Measurements from ENCODE around the gene SYT1. TPM values are rescaled to one million over a fixed set of nuclear protein-coding genes. Genes with fewer than 3 reads are reported as not detected.

The SYT1 gene
- total RNA-seq, 6 donors from 2014 or later, result 0.52 to 0.67 (median 0.59) TPM; not detected in 3

GRCh38 chr12:79140711-79141110, 276.1 kb downstream of the SYT1 start:
- no peak for ATAC-seq (ENCODE audit: low FRiP score in 2 of 2)

DNA sequence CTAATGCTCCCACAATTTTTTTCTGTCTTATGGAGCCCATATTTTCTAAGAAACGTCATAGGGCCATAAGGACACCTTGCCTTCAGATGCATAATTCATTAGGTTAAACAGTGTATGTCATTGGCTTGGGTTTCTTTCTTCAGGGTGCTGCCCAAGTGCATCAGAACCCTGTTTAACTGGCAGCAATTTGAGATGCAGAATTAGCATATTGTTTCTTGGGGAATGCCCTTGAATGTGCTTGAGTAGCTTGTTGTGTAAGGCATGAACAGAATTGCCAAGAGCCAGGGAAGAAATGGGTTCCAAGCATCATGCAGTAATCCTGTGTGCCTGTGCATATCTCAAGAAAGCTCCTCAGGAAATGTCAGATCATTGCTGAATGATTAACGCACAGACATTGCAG, 277.2 kb downstream of the SYT1 start:
- WGBS, 2 donors, result 81 to 82% methylated on average over 2 of the region's 2 CpGs
- no peaks in the 10 kb centered on the region for H3K4me1 ChIP-seq
- H3K9me3 ChIP-seq, result no peaks in the 10 kb centered on the region
- H3K27me3 ChIP-seq, result no peaks in the 10 kb centered on the region
- no peaks in the 10 kb centered on the region for H3K36me3 ChIP-seq
- no peak overlapping the region for H3K4me3 ChIP-seq
- ATAC-seq (ENCODE audit: low FRiP score in 2 of 2), result no peak
- H3K27ac ChIP-seq, result no peak overlapping the region
- DNase-seq, result no peak
- TF ChIP-seq EP300 (IDR thresholded peaks at IDR 0.05), result no peak
- TF ChIP-seq POLR2AphosphoS5 (IDR thresholded peaks at IDR 0.05), result no peak
- TF ChIP-seq POLR2A (IDR thresholded peaks at IDR 0.05), result no peak
- TF ChIP-seq, protein P1, sequence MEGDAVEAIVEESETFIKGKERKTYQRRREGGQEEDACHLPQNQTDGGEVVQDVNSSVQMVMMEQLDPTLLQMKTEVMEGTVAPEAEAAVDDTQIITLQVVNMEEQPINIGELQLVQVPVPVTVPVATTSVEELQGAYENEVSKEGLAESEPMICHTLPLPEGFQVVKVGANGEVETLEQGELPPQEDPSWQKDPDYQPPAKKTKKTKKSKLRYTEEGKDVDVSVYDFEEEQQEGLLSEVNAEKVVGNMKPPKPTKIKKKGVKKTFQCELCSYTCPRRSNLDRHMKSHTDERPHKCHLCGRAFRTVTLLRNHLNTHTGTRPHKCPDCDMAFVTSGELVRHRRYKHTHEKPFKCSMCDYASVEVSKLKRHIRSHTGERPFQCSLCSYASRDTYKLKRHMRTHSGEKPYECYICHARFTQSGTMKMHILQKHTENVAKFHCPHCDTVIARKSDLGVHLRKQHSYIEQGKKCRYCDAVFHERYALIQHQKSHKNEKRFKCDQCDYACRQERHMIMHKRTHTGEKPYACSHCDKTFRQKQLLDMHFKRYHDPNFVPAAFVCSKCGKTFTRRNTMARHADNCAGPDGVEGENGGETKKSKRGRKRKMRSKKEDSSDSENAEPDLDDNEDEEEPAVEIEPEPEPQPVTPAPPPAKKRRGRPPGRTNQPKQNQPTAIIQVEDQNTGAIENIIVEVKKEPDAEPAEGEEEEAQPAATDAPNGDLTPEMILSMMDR (IDR thresholded peaks at IDR 0.05), result no peak

More at GRCh38 chr12:79140711-79141110, 276.1 kb downstream of the SYT1 start:
- Histone ChIP-seq H3K36me3 (no peaks in the 10 kb centered on the region), H3K27ac (no peak overlapping the region), H3K4me1 (no peaks in the 10 kb centered on the region), H3K4me3 (no peak overlapping the region), H3K9me3 (no peaks in the 10 kb centered on the region), H3K27me3 (no peaks in the 10 kb centered on the region)
- DNase-seq, result no peak
- TF ChIP-seq, protein P1 (IDR thresholded peaks at IDR 0.05), result no peak
- TF ChIP-seq POLR2A (IDR thresholded peaks at IDR 0.05) (no peak), EP300 (IDR thresholded peaks at IDR 0.05) (no peak), POLR2AphosphoS5 (IDR thresholded peaks at IDR 0.05) (no peak)
- 72 to 76% methylated on average over 1 of the region's 1 CpG for WGBS, 2 donors

DNA sequence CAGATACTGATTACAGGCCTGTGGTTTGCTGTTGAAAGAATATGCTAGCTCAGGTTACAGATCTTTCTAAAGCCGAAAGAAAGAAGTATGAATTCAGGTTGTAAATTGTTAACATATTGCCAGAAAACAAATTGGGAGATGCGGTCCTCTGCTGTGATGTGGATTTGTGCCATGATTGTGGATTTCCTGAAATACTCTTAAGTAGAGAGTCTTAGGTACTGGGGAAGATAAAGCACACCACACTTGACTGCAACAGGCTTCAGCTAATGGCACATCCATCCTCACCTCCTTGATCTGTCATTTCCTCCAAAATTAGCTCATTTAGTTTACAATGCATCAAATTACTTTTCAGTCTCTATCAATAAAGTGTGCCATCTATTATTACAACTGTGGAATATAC, 279.2 kb downstream of the SYT1 start:
- 83 to 91% methylated on average over 2 of the region's 2 CpGs for WGBS, 2 donors
- no peaks in the 10 kb centered on the region for H3K36me3 ChIP-seq
- ATAC-seq (ENCODE audit: low FRiP score in 2 of 2), result no peak
- no peaks in the 10 kb centered on the region for H3K9me3 ChIP-seq
- TF ChIP-seq, protein P1 (IDR thresholded peaks at IDR 0.05), result no peak
- TF ChIP-seq POLR2A (IDR thresholded peaks at IDR 0.05) (no peak), POLR2AphosphoS5 (IDR thresholded peaks at IDR 0.05) (no peak), EP300 (IDR thresholded peaks at IDR 0.05) (no peak)
- H3K4me1 ChIP-seq, result no peaks in the 10 kb centered on the region
- H3K27ac ChIP-seq, result no peak overlapping the region
- no peaks in the 10 kb centered on the region for H3K27me3 ChIP-seq
- H3K4me3 ChIP-seq, result no peak overlapping the region
- no peak for DNase-seq

- 66 to 73% methylated on average over 2 of the region's 2 CpGs for WGBS, 2 donors
- Histone ChIP-seq H3K4me1 (peaks cover 0 to 4% (median 0%) of the 10 kb centered on the region in 4 donors), H3K36me3 (no peaks in the 10 kb centered on the region), H3K27me3 (no peaks in the 10 kb centered on the region), H3K4me3 (no peak overlapping the region), H3K27ac (no peak overlapping the region), H3K9me3 (no peaks in the 10 kb centered on the region)
- DNase-seq (no peak), ATAC-seq (ENCODE audit: low FRiP score in 2 of 2) (no peak)
- TF ChIP-seq POLR2A (IDR thresholded peaks at IDR 0.05) (no peak), POLR2AphosphoS5 (IDR thresholded peaks at IDR 0.05) (no peak), EP300 (IDR thresholded peaks at IDR 0.05) (no peak)
- TF ChIP-seq, protein P1 (IDR thresholded peaks at IDR 0.05), result no peak
These were observed 287.4 kb downstream of the SYT1 start for GRCh38 chr12:79151956-79152355.

DNA sequence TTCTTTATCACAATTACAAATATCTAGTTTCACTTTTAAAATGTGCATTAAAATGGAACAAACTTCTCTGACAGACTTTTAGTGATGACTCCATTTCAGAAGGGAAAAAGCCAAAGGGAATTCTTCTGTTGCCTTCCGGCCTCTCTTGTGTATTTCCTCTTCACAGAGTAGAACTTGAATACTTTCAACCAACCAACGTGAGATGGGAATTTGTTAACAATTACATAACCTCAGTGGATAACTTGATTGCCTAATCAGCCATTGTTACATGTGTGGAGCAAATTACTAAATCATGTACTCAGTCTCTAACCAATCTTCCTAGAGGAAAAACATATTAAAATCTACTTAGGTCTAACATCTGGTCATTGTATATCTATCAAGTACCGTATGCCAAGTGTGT, 291.1 kb downstream of the SYT1 start:
- ATAC-seq (ENCODE audit: low FRiP score in 2 of 2) (no peak), DNase-seq (no peak)
- Histone ChIP-seq H3K27me3 (no peaks in the 10 kb centered on the region), H3K27ac (no peak overlapping the region), H3K36me3 (no peaks in the 10 kb centered on the region), H3K9me3 (no peaks in the 10 kb centered on the region), H3K4me1 (peaks cover 0 to 4% (median 0%) of the 10 kb centered on the region in 4 donors), H3K4me3 (no peak overlapping the region)
- TF ChIP-seq POLR2A (IDR thresholded peaks at IDR 0.05) (no peak), EP300 (IDR thresholded peaks at IDR 0.05) (no peak), POLR2AphosphoS5 (IDR thresholded peaks at IDR 0.05) (no peak)
- TF ChIP-seq, protein P1 (IDR thresholded peaks at IDR 0.05), result no peak
- WGBS, 2 donors, result 45 to 52% methylated on average over 3 of the region's 3 CpGs

Measured in upper lobe of left lung (tissue), 6 donors.